ENCODE results near the gene NACC2.

DNA sequence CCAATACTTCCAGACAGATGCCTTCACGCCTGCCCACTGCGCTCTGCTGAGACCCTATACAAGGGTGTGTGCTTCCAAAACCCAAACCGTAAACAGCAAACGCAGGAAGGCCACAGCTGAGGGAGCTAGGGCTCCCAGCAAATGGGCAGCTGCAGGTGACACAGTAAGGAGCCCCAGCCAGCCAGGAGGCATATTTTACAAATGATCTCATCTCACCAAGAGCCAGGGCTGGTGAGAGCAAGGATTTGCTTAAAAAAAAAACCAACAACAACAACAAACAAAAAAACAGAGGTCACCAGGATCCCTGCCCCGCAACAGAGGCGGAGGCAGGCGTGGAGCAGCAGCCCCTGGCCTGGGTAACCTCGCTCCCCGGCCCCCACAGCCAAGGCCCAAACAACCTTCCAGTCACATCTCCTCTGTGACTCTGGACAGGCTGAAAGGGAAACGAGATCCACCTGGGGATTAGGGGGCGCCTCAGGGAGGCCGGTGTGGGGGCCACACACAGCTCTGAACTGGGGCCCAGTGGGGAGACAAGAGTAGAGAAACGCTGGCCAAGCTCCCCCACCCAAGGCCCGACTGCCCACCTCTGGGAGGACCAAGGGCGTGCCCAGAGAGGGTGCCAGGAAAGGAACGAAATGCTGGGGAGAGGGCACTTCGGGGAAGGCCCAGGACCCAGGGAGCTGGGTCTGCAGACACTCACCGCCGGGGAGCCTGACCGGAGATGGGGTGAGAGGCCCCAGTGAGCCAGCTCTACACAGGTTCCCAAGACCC, 3.3 kb downstream of the NACC2 start:
- TF ChIP-seq, protein P1, sequence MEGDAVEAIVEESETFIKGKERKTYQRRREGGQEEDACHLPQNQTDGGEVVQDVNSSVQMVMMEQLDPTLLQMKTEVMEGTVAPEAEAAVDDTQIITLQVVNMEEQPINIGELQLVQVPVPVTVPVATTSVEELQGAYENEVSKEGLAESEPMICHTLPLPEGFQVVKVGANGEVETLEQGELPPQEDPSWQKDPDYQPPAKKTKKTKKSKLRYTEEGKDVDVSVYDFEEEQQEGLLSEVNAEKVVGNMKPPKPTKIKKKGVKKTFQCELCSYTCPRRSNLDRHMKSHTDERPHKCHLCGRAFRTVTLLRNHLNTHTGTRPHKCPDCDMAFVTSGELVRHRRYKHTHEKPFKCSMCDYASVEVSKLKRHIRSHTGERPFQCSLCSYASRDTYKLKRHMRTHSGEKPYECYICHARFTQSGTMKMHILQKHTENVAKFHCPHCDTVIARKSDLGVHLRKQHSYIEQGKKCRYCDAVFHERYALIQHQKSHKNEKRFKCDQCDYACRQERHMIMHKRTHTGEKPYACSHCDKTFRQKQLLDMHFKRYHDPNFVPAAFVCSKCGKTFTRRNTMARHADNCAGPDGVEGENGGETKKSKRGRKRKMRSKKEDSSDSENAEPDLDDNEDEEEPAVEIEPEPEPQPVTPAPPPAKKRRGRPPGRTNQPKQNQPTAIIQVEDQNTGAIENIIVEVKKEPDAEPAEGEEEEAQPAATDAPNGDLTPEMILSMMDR (IDR thresholded peaks at IDR 0.05; ENCODE audit: low read depth, low read length, missing input control): no peak
- TF ChIP-seq ZBTB33 (IDR thresholded peaks at IDR 0.05): no peak

Measured in liver (tissue), 2 donors.